ENCODE measurements around the gene SUPT5H.

The SUPT5H gene

GRCh38 chr19:39498798-39499642, 53.6 kb downstream of the SUPT5H start, which contains the start of gene DLL3 (continued):
- TF ChIP-seq ESRRG (CRISPR knock-in tag; IDR thresholded peaks at IDR 0.05) = no peak

GRCh38 chr19:39499932-39500331, 54.5 kb downstream of the SUPT5H start:
- TF ChIP-seq TSHZ2 (CRISPR knock-in tag; IDR thresholded peaks at IDR 0.05) (no peak), CSRNP3 (CRISPR knock-in tag; IDR thresholded peaks at IDR 0.05) (no peak), ZFP3 (CRISPR knock-in tag; IDR thresholded peaks at IDR 0.05) (no peak), CSDC2 (CRISPR knock-in tag; IDR thresholded peaks at IDR 0.05) (no peak), BACH2 (CRISPR knock-in tag; IDR thresholded peaks at IDR 0.05; ENCODE audit: borderline replicate concordance) (no peak), ZNF8 (CRISPR knock-in tag; IDR thresholded peaks at IDR 0.05) (no peak), TCF4 (CRISPR knock-in tag; IDR thresholded peaks at IDR 0.05; ENCODE audit: borderline replicate concordance) (no peak), ZNF565 (CRISPR knock-in tag; conservative IDR thresholded peaks at IDR 0.05; ENCODE audit: low read depth) (no peak), ISL1 (CRISPR knock-in tag; IDR thresholded peaks at IDR 0.05) (no peak), SNAI2 (CRISPR knock-in tag; IDR thresholded peaks at IDR 0.05) (no peak), CREB5 (CRISPR knock-in tag; IDR thresholded peaks at IDR 0.05; ENCODE audit: low read depth) (no peak), OSR1 (CRISPR knock-in tag; IDR thresholded peaks at IDR 0.05) (no peak), PPARA (CRISPR knock-in tag; IDR thresholded peaks at IDR 0.05; ENCODE audit: borderline replicate concordance) (no peak), ZC3H10 (CRISPR knock-in tag; IDR thresholded peaks at IDR 0.05) (no peak), ESRRG (CRISPR knock-in tag; IDR thresholded peaks at IDR 0.05) (no peak), ZNF70 (CRISPR knock-in tag; IDR thresholded peaks at IDR 0.05) (no peak), PATZ1 (CRISPR knock-in tag; IDR thresholded peaks at IDR 0.05; ENCODE audit: borderline replicate concordance) (no peak), RARB (CRISPR knock-in tag; IDR thresholded peaks at IDR 0.05) (no peak), GLIS3 (CRISPR knock-in tag; IDR thresholded peaks at IDR 0.05) (no peak), TOX (CRISPR knock-in tag; IDR thresholded peaks at IDR 0.05; ENCODE audit: borderline replicate concordance) (no peak)
- no peak for ATAC-seq

- ATAC-seq = no peak
- TF ChIP-seq ZNF565 (CRISPR knock-in tag; conservative IDR thresholded peaks at IDR 0.05; ENCODE audit: low read depth) (no peak), POU6F1 (CRISPR knock-in tag; IDR thresholded peaks at IDR 0.05; ENCODE audit: borderline replicate concordance, low read depth) (no peak), TSHZ2 (CRISPR knock-in tag; IDR thresholded peaks at IDR 0.05) (no peak), ZFP3 (CRISPR knock-in tag; IDR thresholded peaks at IDR 0.05) (no peak), GLIS3 (CRISPR knock-in tag; IDR thresholded peaks at IDR 0.05) (no peak), CREB5 (CRISPR knock-in tag; IDR thresholded peaks at IDR 0.05; ENCODE audit: low read depth) (no peak), PPARA (CRISPR knock-in tag; IDR thresholded peaks at IDR 0.05; ENCODE audit: borderline replicate concordance) (no peak), CSDC2 (CRISPR knock-in tag; IDR thresholded peaks at IDR 0.05) (no peak), ARNTL (CRISPR knock-in tag; IDR thresholded peaks at IDR 0.05; ENCODE audit: borderline replicate concordance, low read depth) (no peak), TOX (CRISPR knock-in tag; IDR thresholded peaks at IDR 0.05; ENCODE audit: borderline replicate concordance) (no peak), BACH2 (CRISPR knock-in tag; IDR thresholded peaks at IDR 0.05; ENCODE audit: borderline replicate concordance) (no peak), SNAI2 (CRISPR knock-in tag; IDR thresholded peaks at IDR 0.05) (no peak), ZFP30 (CRISPR knock-in tag; IDR thresholded peaks at IDR 0.05) (no peak), ZNF8 (CRISPR knock-in tag; IDR thresholded peaks at IDR 0.05) (no peak)
These were observed 55.2 kb downstream of the SUPT5H start for GRCh38 chr19:39500543-39500942.
